HepG2 (cell line): ENCODE measurements around the gene PRKCZ. TPM values are rescaled to one million over a fixed set of nuclear protein-coding genes. Genes with fewer than 3 reads are reported as not detected.

Source experiments
- KLF15 ChIP-seq: sonication (generic); formaldehyde crosslinking; IDR thresholded peaks from 2 replicates; pipeline ENCODE4 v1.8.1; 2023; ENCODE audit warnings: borderline replicate concordance, mild to moderate bottlenecking, inconsistent platforms, missing genetic modification reagents, mixed read lengths
- TAF1 ChIP-seq: sonication (generic); formaldehyde crosslinking; IDR thresholded peaks from 2 replicates; pipeline ENCODE4 v1.4.0; 2020; ENCODE audit warnings: missing genetic modification reagents
- ZFX ChIP-seq: sonication (generic); formaldehyde crosslinking; IDR thresholded peaks from 2 replicates; pipeline ENCODE4 v1.4.0; 2020; ENCODE audit warnings: mild to moderate bottlenecking, low read depth, missing genetic modification reagents, moderate library complexity
- ZNF501 ChIP-seq: sonication (generic); formaldehyde crosslinking; IDR thresholded peaks from 2 replicates; pipeline ENCODE4 v1.5.1; 2020; ENCODE audit warnings: mild to moderate bottlenecking, moderate library complexity, missing genetic modification reagents
- ZNF605 ChIP-seq: sonication (generic); formaldehyde crosslinking; IDR thresholded peaks from 2 replicates; pipeline ENCODE4 v1.8.0; 2022; ENCODE audit warnings: mild to moderate bottlenecking, missing genetic modification reagents
- polyA plus RNA-seq, 8 experiments: library from polyadenylated mRNA; depleted of rRNA in 3 of 8; stranded (reverse) in 7 of 8; unstranded in 1 of 8; fragments of >200 nt; fragmentation: Illumina TruSeq in 4 of 8; extraction: Trizol in 4 of 8; gene quantifications; 2 replicates each; pipeline versions ENCODE4 v1.2.1 to v1.2.3, GENCODE V29; 2011 to 2016; ENCODE audit warnings: low read depth in 4 of 8, missing spikeins in 1 of 8, mixed read lengths in 1 of 8; ENCODE audit not compliant: insufficient read depth in 1 of 8
- total RNA-seq, 5 experiments: library from RNA; depleted of rRNA; stranded (reverse); fragments of >200 nt; fragmentation: Illumina TruSeq; extraction: Trizol; gene quantifications; 2 replicates each; pipeline ENCODE4 v1.2.3, GENCODE V29; 2016; ENCODE audit warnings: low read depth in 1 of 5
- TF ChIP-seq, protein P1 (sequence below): sonication (generic); formaldehyde crosslinking; IDR thresholded peaks from 2 replicates; pipeline ENCODE4 v1.5.0; 2020; ENCODE audit warnings: mild to moderate bottlenecking, missing genetic modification reagents, borderline replicate concordance
- TF ChIP-seq, protein P2 (sequence below): sonication (generic); formaldehyde crosslinking; IDR thresholded peaks from 2 replicates; pipeline ENCODE4 v1.5.0; 2020; ENCODE audit warnings: mild to moderate bottlenecking, missing genetic modification reagents, moderate library complexity
- TF ChIP-seq, protein P3 (sequence below): IDR thresholded peaks from 2 replicates; pipeline ENCODE4 v1.6.1; 2012; ENCODE audit warnings: inconsistent platforms
- TF ChIP-seq, protein P4 (sequence below): sonication (generic); formaldehyde crosslinking; IDR thresholded peaks from 2 replicates; pipeline ENCODE4 v1.4.0; 2020; ENCODE audit warnings: missing genetic modification reagents
- TF ChIP-seq, protein P5 (sequence below): sonication (generic); formaldehyde crosslinking; IDR thresholded peaks from 2 replicates; pipeline ENCODE4 v1.5.1; 2020; ENCODE audit warnings: mild to moderate bottlenecking, missing genetic modification reagents, moderate library complexity
- TF ChIP-seq, protein P6 (sequence below): sonication (generic); formaldehyde crosslinking; IDR thresholded peaks from 2 replicates; pipeline ENCODE4; 2020; ENCODE audit warnings: missing genetic modification reagents, mild to moderate bottlenecking, borderline replicate concordance

PRKCZ gene
- total and polyA plus RNA-seq, 2 of the 13 experiments (the other 11 are each of a cell fraction or from before 2014, with no cell fraction given), result 34.7 to 85.2 TPM

DNA sequence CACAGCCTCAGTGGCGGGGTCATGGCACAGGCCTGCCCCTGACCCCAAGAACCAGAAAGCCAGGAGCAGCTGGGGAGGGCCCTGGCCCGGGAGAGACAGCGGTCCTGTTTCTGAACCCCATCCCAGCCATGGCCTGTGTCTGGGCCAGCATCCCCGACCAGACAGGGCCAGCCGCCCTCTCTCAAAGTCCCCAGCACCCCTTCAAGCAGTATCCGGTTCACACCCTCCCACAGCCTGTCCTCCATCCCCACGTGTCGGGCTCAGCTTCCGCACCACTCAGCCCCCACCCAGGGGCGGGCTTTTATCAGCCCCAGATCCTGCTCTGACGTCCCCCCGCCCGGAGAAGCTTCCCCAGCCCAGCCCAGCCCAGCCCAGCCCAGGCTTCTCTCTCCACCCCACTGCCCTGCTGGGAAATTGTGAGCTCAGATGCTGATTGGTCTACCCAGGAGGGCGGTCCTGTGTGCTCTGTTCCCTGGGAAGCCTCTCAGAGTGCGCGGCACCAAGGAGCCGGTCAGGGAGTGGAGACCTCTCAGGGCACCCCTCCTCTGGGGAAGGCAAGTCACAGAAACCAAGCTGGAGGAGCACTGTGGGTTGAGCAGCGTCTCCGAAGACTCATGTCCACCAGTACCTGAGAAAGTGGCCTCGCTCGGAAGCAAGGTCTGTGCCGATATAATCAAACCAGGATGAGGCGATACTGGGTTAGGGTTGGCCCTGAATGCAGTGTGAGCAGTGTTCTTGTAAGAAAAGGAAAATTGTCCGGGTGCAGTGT lies 149.0 kb downstream of the PRKCZ start (continued):
- TF ChIP-seq KLF15 (CRISPR knock-in tag) (no peak), ZNF605 (CRISPR knock-in tag) (peak; percentile 33; the same call in 1 of the 2 replicates), ZFX (CRISPR knock-in tag) (peak; percentile 29; the same call in 1 of the 2 replicates), TAF1 (CRISPR knock-in tag) (peak; percentile 55; the same call in 1 of the 2 replicates), ZNF501 (CRISPR knock-in tag) (peak; percentile 50; the same call in 1 of the 2 replicates)
- TF ChIP-seq, protein P1, sequence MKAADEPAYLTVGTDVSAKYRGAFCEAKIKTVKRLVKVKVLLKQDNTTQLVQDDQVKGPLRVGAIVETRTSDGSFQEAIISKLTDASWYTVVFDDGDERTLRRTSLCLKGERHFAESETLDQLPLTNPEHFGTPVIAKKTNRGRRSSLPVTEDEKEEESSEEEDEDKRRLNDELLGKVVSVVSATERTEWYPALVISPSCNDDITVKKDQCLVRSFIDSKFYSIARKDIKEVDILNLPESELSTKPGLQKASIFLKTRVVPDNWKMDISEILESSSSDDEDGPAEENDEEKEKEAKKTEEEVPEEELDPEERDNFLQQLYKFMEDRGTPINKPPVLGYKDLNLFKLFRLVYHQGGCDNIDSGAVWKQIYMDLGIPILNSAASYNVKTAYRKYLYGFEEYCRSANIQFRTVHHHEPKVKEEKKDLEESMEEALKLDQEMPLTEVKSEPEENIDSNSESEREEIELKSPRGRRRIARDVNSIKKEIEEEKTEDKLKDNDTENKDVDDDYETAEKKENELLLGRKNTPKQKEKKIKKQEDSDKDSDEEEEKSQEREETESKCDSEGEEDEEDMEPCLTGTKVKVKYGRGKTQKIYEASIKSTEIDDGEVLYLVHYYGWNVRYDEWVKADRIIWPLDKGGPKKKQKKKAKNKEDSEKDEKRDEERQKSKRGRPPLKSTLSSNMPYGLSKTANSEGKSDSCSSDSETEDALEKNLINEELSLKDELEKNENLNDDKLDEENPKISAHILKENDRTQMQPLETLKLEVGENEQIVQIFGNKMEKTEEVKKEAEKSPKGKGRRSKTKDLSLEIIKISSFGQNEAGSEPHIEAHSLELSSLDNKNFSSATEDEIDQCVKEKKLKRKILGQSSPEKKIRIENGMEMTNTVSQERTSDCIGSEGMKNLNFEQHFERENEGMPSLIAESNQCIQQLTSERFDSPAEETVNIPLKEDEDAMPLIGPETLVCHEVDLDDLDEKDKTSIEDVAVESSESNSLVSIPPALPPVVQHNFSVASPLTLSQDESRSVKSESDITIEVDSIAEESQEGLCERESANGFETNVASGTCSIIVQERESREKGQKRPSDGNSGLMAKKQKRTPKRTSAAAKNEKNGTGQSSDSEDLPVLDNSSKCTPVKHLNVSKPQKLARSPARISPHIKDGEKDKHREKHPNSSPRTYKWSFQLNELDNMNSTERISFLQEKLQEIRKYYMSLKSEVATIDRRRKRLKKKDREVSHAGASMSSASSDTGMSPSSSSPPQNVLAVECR (CRISPR knock-in tag), result peak; percentile 30; the same call in 1 of the 2 replicates
- TF ChIP-seq, protein P2, sequence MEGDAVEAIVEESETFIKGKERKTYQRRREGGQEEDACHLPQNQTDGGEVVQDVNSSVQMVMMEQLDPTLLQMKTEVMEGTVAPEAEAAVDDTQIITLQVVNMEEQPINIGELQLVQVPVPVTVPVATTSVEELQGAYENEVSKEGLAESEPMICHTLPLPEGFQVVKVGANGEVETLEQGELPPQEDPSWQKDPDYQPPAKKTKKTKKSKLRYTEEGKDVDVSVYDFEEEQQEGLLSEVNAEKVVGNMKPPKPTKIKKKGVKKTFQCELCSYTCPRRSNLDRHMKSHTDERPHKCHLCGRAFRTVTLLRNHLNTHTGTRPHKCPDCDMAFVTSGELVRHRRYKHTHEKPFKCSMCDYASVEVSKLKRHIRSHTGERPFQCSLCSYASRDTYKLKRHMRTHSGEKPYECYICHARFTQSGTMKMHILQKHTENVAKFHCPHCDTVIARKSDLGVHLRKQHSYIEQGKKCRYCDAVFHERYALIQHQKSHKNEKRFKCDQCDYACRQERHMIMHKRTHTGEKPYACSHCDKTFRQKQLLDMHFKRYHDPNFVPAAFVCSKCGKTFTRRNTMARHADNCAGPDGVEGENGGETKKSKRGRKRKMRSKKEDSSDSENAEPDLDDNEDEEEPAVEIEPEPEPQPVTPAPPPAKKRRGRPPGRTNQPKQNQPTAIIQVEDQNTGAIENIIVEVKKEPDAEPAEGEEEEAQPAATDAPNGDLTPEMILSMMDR (CRISPR knock-in tag), result peak; percentile 35; the same call in 1 of the 2 replicates
- TF ChIP-seq, protein P3, sequence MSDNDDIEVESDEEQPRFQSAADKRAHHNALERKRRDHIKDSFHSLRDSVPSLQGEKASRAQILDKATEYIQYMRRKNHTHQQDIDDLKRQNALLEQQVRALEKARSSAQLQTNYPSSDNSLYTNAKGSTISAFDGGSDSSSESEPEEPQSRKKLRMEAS, result 0 out of 2 replicates have a peak, but pooled peaks have one; percentile 21
- TF ChIP-seq, protein P4, sequence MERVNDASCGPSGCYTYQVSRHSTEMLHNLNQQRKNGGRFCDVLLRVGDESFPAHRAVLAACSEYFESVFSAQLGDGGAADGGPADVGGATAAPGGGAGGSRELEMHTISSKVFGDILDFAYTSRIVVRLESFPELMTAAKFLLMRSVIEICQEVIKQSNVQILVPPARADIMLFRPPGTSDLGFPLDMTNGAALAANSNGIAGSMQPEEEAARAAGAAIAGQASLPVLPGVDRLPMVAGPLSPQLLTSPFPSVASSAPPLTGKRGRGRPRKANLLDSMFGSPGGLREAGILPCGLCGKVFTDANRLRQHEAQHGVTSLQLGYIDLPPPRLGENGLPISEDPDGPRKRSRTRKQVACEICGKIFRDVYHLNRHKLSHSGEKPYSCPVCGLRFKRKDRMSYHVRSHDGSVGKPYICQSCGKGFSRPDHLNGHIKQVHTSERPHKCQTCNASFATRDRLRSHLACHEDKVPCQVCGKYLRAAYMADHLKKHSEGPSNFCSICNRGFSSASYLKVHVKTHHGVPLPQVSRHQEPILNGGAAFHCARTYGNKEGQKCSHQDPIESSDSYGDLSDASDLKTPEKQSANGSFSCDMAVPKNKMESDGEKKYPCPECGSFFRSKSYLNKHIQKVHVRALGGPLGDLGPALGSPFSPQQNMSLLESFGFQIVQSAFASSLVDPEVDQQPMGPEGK (CRISPR knock-in tag), result peak; percentile 78
- TF ChIP-seq, protein P5, sequence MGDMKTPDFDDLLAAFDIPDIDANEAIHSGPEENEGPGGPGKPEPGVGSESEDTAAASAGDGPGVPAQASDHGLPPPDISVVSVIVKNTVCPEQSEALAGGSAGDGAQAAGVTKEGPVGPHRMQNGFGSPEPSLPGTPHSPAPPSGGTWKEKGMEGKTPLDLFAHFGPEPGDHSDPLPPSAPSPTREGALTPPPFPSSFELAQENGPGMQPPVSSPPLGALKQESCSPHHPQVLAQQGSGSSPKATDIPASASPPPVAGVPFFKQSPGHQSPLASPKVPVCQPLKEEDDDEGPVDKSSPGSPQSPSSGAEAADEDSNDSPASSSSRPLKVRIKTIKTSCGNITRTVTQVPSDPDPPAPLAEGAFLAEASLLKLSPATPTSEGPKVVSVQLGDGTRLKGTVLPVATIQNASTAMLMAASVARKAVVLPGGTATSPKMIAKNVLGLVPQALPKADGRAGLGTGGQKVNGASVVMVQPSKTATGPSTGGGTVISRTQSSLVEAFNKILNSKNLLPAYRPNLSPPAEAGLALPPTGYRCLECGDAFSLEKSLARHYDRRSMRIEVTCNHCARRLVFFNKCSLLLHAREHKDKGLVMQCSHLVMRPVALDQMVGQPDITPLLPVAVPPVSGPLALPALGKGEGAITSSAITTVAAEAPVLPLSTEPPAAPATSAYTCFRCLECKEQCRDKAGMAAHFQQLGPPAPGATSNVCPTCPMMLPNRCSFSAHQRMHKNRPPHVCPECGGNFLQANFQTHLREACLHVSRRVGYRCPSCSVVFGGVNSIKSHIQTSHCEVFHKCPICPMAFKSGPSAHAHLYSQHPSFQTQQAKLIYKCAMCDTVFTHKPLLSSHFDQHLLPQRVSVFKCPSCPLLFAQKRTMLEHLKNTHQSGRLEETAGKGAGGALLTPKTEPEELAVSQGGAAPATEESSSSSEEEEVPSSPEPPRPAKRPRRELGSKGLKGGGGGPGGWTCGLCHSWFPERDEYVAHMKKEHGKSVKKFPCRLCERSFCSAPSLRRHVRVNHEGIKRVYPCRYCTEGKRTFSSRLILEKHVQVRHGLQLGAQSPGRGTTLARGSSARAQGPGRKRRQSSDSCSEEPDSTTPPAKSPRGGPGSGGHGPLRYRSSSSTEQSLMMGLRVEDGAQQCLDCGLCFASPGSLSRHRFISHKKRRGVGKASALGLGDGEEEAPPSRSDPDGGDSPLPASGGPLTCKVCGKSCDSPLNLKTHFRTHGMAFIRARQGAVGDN, result peak; percentile 71
- TF ChIP-seq, protein P6, sequence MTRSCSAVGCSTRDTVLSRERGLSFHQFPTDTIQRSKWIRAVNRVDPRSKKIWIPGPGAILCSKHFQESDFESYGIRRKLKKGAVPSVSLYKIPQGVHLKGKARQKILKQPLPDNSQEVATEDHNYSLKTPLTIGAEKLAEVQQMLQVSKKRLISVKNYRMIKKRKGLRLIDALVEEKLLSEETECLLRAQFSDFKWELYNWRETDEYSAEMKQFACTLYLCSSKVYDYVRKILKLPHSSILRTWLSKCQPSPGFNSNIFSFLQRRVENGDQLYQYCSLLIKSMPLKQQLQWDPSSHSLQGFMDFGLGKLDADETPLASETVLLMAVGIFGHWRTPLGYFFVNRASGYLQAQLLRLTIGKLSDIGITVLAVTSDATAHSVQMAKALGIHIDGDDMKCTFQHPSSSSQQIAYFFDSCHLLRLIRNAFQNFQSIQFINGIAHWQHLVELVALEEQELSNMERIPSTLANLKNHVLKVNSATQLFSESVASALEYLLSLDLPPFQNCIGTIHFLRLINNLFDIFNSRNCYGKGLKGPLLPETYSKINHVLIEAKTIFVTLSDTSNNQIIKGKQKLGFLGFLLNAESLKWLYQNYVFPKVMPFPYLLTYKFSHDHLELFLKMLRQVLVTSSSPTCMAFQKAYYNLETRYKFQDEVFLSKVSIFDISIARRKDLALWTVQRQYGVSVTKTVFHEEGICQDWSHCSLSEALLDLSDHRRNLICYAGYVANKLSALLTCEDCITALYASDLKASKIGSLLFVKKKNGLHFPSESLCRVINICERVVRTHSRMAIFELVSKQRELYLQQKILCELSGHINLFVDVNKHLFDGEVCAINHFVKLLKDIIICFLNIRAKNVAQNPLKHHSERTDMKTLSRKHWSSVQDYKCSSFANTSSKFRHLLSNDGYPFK (CRISPR knock-in tag), result peak; percentile 35; the same call in 1 of the 2 replicates
